Neural cell (in vitro differentiated cells): ENCODE data around the gene FGFR1OP2.

Source experiments
- CTCF ChIP-seq: fragments of 450-650 bp; IDR thresholded peaks from 2 replicates; pipeline ENCODE4 v1.5.1; 2014; ENCODE audit warnings: antibody characterized with exemption, mild to moderate bottlenecking, moderate library complexity; ENCODE audit not compliant: poor library complexity, severe bottlenecking
- EP300 ChIP-seq: fragments of 450-650 bp; conservative IDR thresholded peaks from 2 replicates; pipeline ENCODE4 v1.6.1; 2014; ENCODE audit warnings: antibody characterized with exemption, mild to moderate bottlenecking, moderate library complexity; ENCODE audit not compliant: poor library complexity, severe bottlenecking
- EZH2 ChIP-seq: fragments of 200-600, 300-800 bp; shearing (Covaris generic), sonication (generic); IDR thresholded peaks from 2 replicates; pipeline ENCODE4 v1.6.1; 2014; ENCODE audit warnings: antibody characterized with exemption, low read length, borderline replicate concordance, mild to moderate bottlenecking; ENCODE audit not compliant: insufficient read depth, poor library complexity, severe bottlenecking
- MXI1 ChIP-seq: fragments of 450-650 bp; conservative IDR thresholded peaks from 2 replicates; pipeline ENCODE4 v1.6.1; 2014; ENCODE audit warnings: antibody characterized with exemption, mild to moderate bottlenecking; ENCODE audit not compliant: poor library complexity, severe bottlenecking
- POLR2AphosphoS5 ChIP-seq: IDR thresholded peaks from 2 replicates; pipeline ENCODE4 v1.6.1; 2012
- RAD21 ChIP-seq: fragments of 450-650 bp; conservative IDR thresholded peaks from 2 replicates; pipeline ENCODE4 v1.6.1; 2014; ENCODE audit warnings: antibody characterized with exemption, mild to moderate bottlenecking, moderate library complexity
- SMC3 ChIP-seq: fragments of 450-650 bp; conservative IDR thresholded peaks from 2 replicates; pipeline ENCODE4 v1.6.1; 2014; ENCODE audit warnings: antibody characterized with exemption, mild to moderate bottlenecking, moderate library complexity; ENCODE audit not compliant: poor library complexity
- TAF1 ChIP-seq: IDR thresholded peaks from 2 replicates; pipeline ENCODE4 v1.6.1; 2012; ENCODE audit warnings: low read depth
- TF ChIP-seq, protein P1 (sequence below): IDR thresholded peaks from 2 replicates; pipeline ENCODE4 v1.6.1; 2012; ENCODE audit warnings: borderline replicate concordance

- no peak for TF ChIP-seq EP300
- no peak for TF ChIP-seq CTCF
- TF ChIP-seq SMC3: no peak
- no peak for TF ChIP-seq POLR2AphosphoS5
- no peak for TF ChIP-seq MXI1
- no peak for TF ChIP-seq TAF1
- no peak for TF ChIP-seq EZH2
- no peak for TF ChIP-seq RAD21
- TF ChIP-seq, protein P1, sequence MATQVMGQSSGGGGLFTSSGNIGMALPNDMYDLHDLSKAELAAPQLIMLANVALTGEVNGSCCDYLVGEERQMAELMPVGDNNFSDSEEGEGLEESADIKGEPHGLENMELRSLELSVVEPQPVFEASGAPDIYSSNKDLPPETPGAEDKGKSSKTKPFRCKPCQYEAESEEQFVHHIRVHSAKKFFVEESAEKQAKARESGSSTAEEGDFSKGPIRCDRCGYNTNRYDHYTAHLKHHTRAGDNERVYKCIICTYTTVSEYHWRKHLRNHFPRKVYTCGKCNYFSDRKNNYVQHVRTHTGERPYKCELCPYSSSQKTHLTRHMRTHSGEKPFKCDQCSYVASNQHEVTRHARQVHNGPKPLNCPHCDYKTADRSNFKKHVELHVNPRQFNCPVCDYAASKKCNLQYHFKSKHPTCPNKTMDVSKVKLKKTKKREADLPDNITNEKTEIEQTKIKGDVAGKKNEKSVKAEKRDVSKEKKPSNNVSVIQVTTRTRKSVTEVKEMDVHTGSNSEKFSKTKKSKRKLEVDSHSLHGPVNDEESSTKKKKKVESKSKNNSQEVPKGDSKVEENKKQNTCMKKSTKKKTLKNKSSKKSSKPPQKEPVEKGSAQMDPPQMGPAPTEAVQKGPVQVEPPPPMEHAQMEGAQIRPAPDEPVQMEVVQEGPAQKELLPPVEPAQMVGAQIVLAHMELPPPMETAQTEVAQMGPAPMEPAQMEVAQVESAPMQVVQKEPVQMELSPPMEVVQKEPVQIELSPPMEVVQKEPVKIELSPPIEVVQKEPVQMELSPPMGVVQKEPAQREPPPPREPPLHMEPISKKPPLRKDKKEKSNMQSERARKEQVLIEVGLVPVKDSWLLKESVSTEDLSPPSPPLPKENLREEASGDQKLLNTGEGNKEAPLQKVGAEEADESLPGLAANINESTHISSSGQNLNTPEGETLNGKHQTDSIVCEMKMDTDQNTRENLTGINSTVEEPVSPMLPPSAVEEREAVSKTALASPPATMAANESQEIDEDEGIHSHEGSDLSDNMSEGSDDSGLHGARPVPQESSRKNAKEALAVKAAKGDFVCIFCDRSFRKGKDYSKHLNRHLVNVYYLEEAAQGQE: no peak
Measured at GRCh38 chr12:27014859-27015729, 76.8 kb downstream of the FGFR1OP2 start.
